B cell (primary cell): ENCODE results near the gene HOOK2. TPM values are rescaled to one million over a fixed set of nuclear protein-coding genes. Genes with fewer than 3 reads are reported as not detected.

ENCODE experiments used
- polyA plus RNA-seq: library from polyadenylated mRNA; depleted of rRNA; stranded (reverse); fragments of >200 nt; gene quantifications from 2 replicates; pipeline ENCODE4 v1.2.3, GENCODE V29; 2012
- small RNA-seq: library from RNA; depleted of rRNA; stranded (forward); fragments of <200 nt; gene quantifications from one replicate; pipeline ENCODE3, GENCODE V24; 2012; ENCODE audit warnings: low replicate concordance, low read depth; ENCODE audit not compliant: insufficient read length
- total RNA-seq, 2 donors: library from RNA; stranded (reverse); fragments of 120-200 nt in 1 of 2; gene quantifications; 1 replicate in 1 of 2; 2 replicates in 1 of 2; pipeline versions ENCODE4 v1.2.3 to v1.2.4, GENCODE V29; 2013 to 2022

The HOOK2 gene
- total and polyA plus RNA-seq, 2 donors (not counting 1 experiment from before 2014, with no cell fraction given), result 30.3 to 33.4 TPM

Small RNA genes lying within 50 kb of the gene (small RNA-seq; reads per million reads assigned to genes)
- not detected for gene MIR5684

Other genes with a start within 250 kb of the HOOK2 start
- 31.8 and 35.8 TPM in 2 replicates for gene ZNF564, start 224.1 kb downstream of the HOOK2 start, total RNA-seq
- gene ZNF564, start 224.1 kb downstream of the HOOK2 start, polyA plus RNA-seq, result 2.8 and 3.2 TPM in 2 replicates
- gene ZNF490, start 164.7 kb downstream of the HOOK2 start, total RNA-seq, result 19.9 and 21.2 TPM in 2 replicates
- gene ZNF490, start 164.7 kb downstream of the HOOK2 start, polyA plus RNA-seq, result 5.7 and 6.7 TPM in 2 replicates
- 56.0 and 57.9 TPM in 2 replicates for gene ZNF791, start 164.6 kb downstream of the HOOK2 start, total RNA-seq
- 17.5 and 41.9 TPM in 2 replicates for gene ZNF791, start 164.6 kb downstream of the HOOK2 start, polyA plus RNA-seq
- gene MAN2B1, start 108.8 kb downstream of the HOOK2 start, total RNA-seq, result 252 and 256 TPM in 2 replicates
- gene MAN2B1, start 108.8 kb downstream of the HOOK2 start, polyA plus RNA-seq, result 183 and 188 TPM in 2 replicates
- gene WDR83, start 108.7 kb downstream of the HOOK2 start, total RNA-seq, result 24.6 and 25.8 TPM in 2 replicates
- 15.2 and 16.3 TPM in 2 replicates for gene WDR83, start 108.7 kb downstream of the HOOK2 start, polyA plus RNA-seq
- gene DHPS, start 93.7 kb downstream of the HOOK2 start, total RNA-seq, result 187 and 200 TPM in 2 replicates
- gene DHPS, start 93.7 kb downstream of the HOOK2 start, polyA plus RNA-seq, result 204 and 216 TPM in 2 replicates
- gene GNG14, start 87.6 kb downstream of the HOOK2 start, total RNA-seq, result not detected in 2 replicates
- gene GNG14, start 87.6 kb downstream of the HOOK2 start, polyA plus RNA-seq, result not detected in 2 replicates
- 4.7 and 5.2 TPM in 2 replicates for gene FBXW9, start 78.9 kb downstream of the HOOK2 start, total RNA-seq
- 4.0 and 4.7 TPM in 2 replicates for gene FBXW9, start 78.9 kb downstream of the HOOK2 start, polyA plus RNA-seq
- gene TNPO2, start 51.6 kb downstream of the HOOK2 start, total RNA-seq, result 73.7 and 76.3 TPM in 2 replicates
- 85.6 and 89.0 TPM in 2 replicates for gene TNPO2, start 51.6 kb downstream of the HOOK2 start, polyA plus RNA-seq
- gene TRIR, start 40.9 kb downstream of the HOOK2 start, total RNA-seq, result 199 and 207 TPM in 2 replicates
- 270 and 305 TPM in 2 replicates for gene TRIR, start 40.9 kb downstream of the HOOK2 start, polyA plus RNA-seq
- 30.7 and 37.2 TPM in 2 replicates for gene GET3, start 38.1 kb downstream of the HOOK2 start, total RNA-seq
- 45.5 and 61.7 TPM in 2 replicates for gene GET3, start 38.1 kb downstream of the HOOK2 start, polyA plus RNA-seq
- not detected in 2 replicates for gene BEST2, start 23.8 kb downstream of the HOOK2 start, total RNA-seq
- 0.07 TPM in 1 of 2 replicates, not detected in the other for gene BEST2, start 23.8 kb downstream of the HOOK2 start, polyA plus RNA-seq
- gene JUNB, start 15.9 kb upstream of the HOOK2 start, total RNA-seq, result 196 and 206 TPM in 2 replicates
- gene JUNB, start 15.9 kb upstream of the HOOK2 start, polyA plus RNA-seq, result 1,407 and 4,055 TPM in 2 replicates
- gene PRDX2, start 26.2 kb upstream of the HOOK2 start, total RNA-seq, result 45.1 and 45.5 TPM in 2 replicates
- gene PRDX2, start 26.2 kb upstream of the HOOK2 start, polyA plus RNA-seq, result 44.3 and 66.1 TPM in 2 replicates
- 2.1 TPM in 1 of 2 replicates, not detected in the other for gene THSD8, start 26.5 kb upstream of the HOOK2 start, total RNA-seq
- not detected in 2 replicates for gene THSD8, start 26.5 kb upstream of the HOOK2 start, polyA plus RNA-seq
- gene RNASEH2A, start 31.0 kb upstream of the HOOK2 start, total RNA-seq, result 16.9 and 18.9 TPM in 2 replicates
- 13.0 and 14.5 TPM in 2 replicates for gene RNASEH2A, start 31.0 kb upstream of the HOOK2 start, polyA plus RNA-seq
- gene RTBDN, start 59.0 kb upstream of the HOOK2 start, total RNA-seq, result not detected in 2 replicates
- gene RTBDN, start 59.0 kb upstream of the HOOK2 start, polyA plus RNA-seq, result not detected in 2 replicates
- gene MAST1, start 63.0 kb upstream of the HOOK2 start, total RNA-seq, result 0.39 and 1.2 TPM in 2 replicates
- 0.36 and 1.1 TPM in 2 replicates for gene MAST1, start 63.0 kb upstream of the HOOK2 start, polyA plus RNA-seq
- 26.6 and 30.8 TPM in 2 replicates for gene DNASE2, start 105.9 kb upstream of the HOOK2 start, total RNA-seq
- 24.9 and 25.9 TPM in 2 replicates for gene DNASE2, start 105.9 kb upstream of the HOOK2 start, polyA plus RNA-seq
- not detected in 2 replicates for gene KLF1, start 111.6 kb upstream of the HOOK2 start, total RNA-seq
- gene KLF1, start 111.6 kb upstream of the HOOK2 start, polyA plus RNA-seq, result not detected in 2 replicates
- 61.2 and 63.2 TPM in 2 replicates for gene GCDH, start 115.6 kb upstream of the HOOK2 start, total RNA-seq
- gene GCDH, start 115.6 kb upstream of the HOOK2 start, polyA plus RNA-seq, result 47.8 and 48.9 TPM in 2 replicates
- not detected in 2 replicates for gene SYCE2, start 143.7 kb upstream of the HOOK2 start, total RNA-seq
- 0.17 TPM in 1 of 2 replicates, not detected in the other for gene SYCE2, start 143.7 kb upstream of the HOOK2 start, polyA plus RNA-seq
- gene FARSA, start 158.2 kb upstream of the HOOK2 start, total RNA-seq, result 50.1 and 50.9 TPM in 2 replicates
- 21.2 and 26.4 TPM in 2 replicates for gene FARSA, start 158.2 kb upstream of the HOOK2 start, polyA plus RNA-seq
- 214 and 237 TPM in 2 replicates for gene CALR, start 163.1 kb upstream of the HOOK2 start, total RNA-seq
- gene CALR, start 163.1 kb upstream of the HOOK2 start, polyA plus RNA-seq, result 385 and 709 TPM in 2 replicates
- gene RAD23A, start 170.3 kb upstream of the HOOK2 start, total RNA-seq, result 89.0 and 100 TPM in 2 replicates
- 106 and 123 TPM in 2 replicates for gene RAD23A, start 170.3 kb upstream of the HOOK2 start, polyA plus RNA-seq
- 11.7 and 12.6 TPM in 2 replicates for gene GADD45GIP1, start 181.7 kb upstream of the HOOK2 start, total RNA-seq
- gene GADD45GIP1, start 181.7 kb upstream of the HOOK2 start, polyA plus RNA-seq, result 12.9 and 17.5 TPM in 2 replicates
- gene DAND5, start 194.0 kb upstream of the HOOK2 start, total RNA-seq, result not detected in 2 replicates
- gene DAND5, start 194.0 kb upstream of the HOOK2 start, polyA plus RNA-seq, result not detected in 2 replicates
- 4.8 and 5.6 TPM in 2 replicates for gene NFIX, start 219.9 kb upstream of the HOOK2 start, total RNA-seq
- gene NFIX, start 219.9 kb upstream of the HOOK2 start, polyA plus RNA-seq, result 0.45 and 0.69 TPM in 2 replicates